ENCODE results near the gene SETD3. TPM values are rescaled to one million over a fixed set of nuclear protein-coding genes. Genes with fewer than 3 reads are reported as not detected.

The SETD3 gene
- total RNA-seq, 1 donor from 2014 or later, result 29.9 TPM

- ATAC-seq, result no peak
Measured at GRCh38 chr14:99459481-99460100, 21.1 kb downstream of the SETD3 start.

- no peak for ATAC-seq
Measured at GRCh38 chr14:99454246-99454645, 26.4 kb downstream of the SETD3 start.

- ATAC-seq, result no peak
Measured at GRCh38 chr14:99452968-99453367, 27.7 kb downstream of the SETD3 start.

- no peak for ATAC-seq
Measured at GRCh38 chr14:99451234-99451633, 29.4 kb downstream of the SETD3 start.

GRCh38 chr14:99450266-99450665 is 30.4 kb downstream of the SETD3 start:
- ATAC-seq, result no peak

- peak; percentile 86 for ATAC-seq
Measured at GRCh38 chr14:99447739-99448138, 32.9 kb downstream of the SETD3 start.

- no peak for ATAC-seq
Measured at GRCh38 chr14:99445931-99446330, 34.7 kb downstream of the SETD3 start.

GRCh38 chr14:99441918-99442317 is 38.7 kb downstream of the SETD3 start:
- ATAC-seq, result no peak

- ATAC-seq, result no peak
Measured at GRCh38 chr14:99441157-99441870, 39.3 kb downstream of the SETD3 start.

- no peak for ATAC-seq
Measured at GRCh38 chr14:99440278-99440677, 40.4 kb downstream of the SETD3 start.

- no peak for ATAC-seq
Measured at GRCh38 chr14:99437706-99438105, 43.0 kb downstream of the SETD3 start.

GRCh38 chr14:99436247-99437180 is 44.1 kb downstream of the SETD3 start:
- no peak for ATAC-seq

GRCh38 chr14:99435327-99435726 is 45.3 kb downstream of the SETD3 start:
- no peak for ATAC-seq

- ATAC-seq, result no peak
Measured at GRCh38 chr14:99432485-99432884, 48.2 kb downstream of the SETD3 start.

GRCh38 chr14:99431986-99432385 is 48.7 kb downstream of the SETD3 start:
- no peak for ATAC-seq

GRCh38 chr14:99430491-99430890 is 50.2 kb downstream of the SETD3 start:
- peak; percentile 65 for ATAC-seq

GRCh38 chr14:99427632-99428300 is 52.9 kb downstream of the SETD3 start:
- no peak for ATAC-seq

GRCh38 chr14:99426813-99427346 is 53.8 kb downstream of the SETD3 start:
- ATAC-seq, result no peak

GRCh38 chr14:99426265-99426664 is 54.4 kb downstream of the SETD3 start:
- no peak for ATAC-seq

- ATAC-seq, result peak; percentile 67
Measured at GRCh38 chr14:99425272-99425681, 55.4 kb downstream of the SETD3 start.

GRCh38 chr14:99424306-99424877 is 56.3 kb downstream of the SETD3 start:
- ATAC-seq, result no peak

GRCh38 chr14:99423434-99423833 is 57.2 kb downstream of the SETD3 start:
- ATAC-seq, result no peak

Data from esophagus mucosa (tissue), 1 donor.